Fibroblast of lung (primary cell): ENCODE results near the gene MEGF6. TPM values are rescaled to one million over a fixed set of nuclear protein-coding genes. Genes with fewer than 3 reads are reported as not detected.

Experiments
- DNase-seq, 2 donors: peaks; one replicate each; pipeline versions ENCODE4 v3.0.0 to v3.0.0-alpha.2; 2010; ENCODE audit warnings: low read depth in 2 of 2
- H2AFZ ChIP-seq: 2 replicates; pipeline ENCODE4 v1.5.1; 2012; ENCODE audit warnings: low read length, control low read depth, inconsistent platforms
- H3K27ac ChIP-seq: 2 replicates; pipeline ENCODE4 v1.5.1; 2011; ENCODE audit warnings: low read length, control low read depth; ENCODE audit not compliant: insufficient read depth
- H3K27me3 ChIP-seq: 2 replicates; pipeline ENCODE4 v1.5.1; 2011; ENCODE audit warnings: mild to moderate bottlenecking, low read length; ENCODE audit not compliant: control insufficient read depth, insufficient read depth
- H3K36me3 ChIP-seq: 2 replicates; pipeline ENCODE4 v1.5.1; 2011; ENCODE audit warnings: low read length; ENCODE audit not compliant: control insufficient read depth, insufficient read depth
- H3K4me1 ChIP-seq: 2 replicates; pipeline ENCODE4 v1.5.1; 2011; ENCODE audit warnings: low read length; ENCODE audit not compliant: control insufficient read depth, insufficient read depth; ENCODE audit errors: extremely low read depth
- H3K4me2 ChIP-seq: 2 replicates; pipeline ENCODE4 v1.5.1; 2011; ENCODE audit warnings: low read length, control low read depth; ENCODE audit not compliant: insufficient read depth; ENCODE audit errors: extremely low read depth
- H3K4me3 ChIP-seq, 4 experiments: fragments of 200-600 bp in 1 of 4; sonication (generic) in 1 of 4; replicated peaks in 1 of 4; 2 replicates each; pipeline ENCODE4 v1.5.1; 2011 to 2016; ENCODE audit warnings: low read length in 4 of 4, low read depth in 3 of 4, mild to moderate bottlenecking in 3 of 4, control low read depth in 2 of 4, inconsistent platforms in 1 of 4, mixed read lengths in 1 of 4; ENCODE audit not compliant: insufficient read depth in 1 of 4; ENCODE audit errors: control extremely low read depth in 1 of 4
- H3K79me2 ChIP-seq: 2 replicates; pipeline ENCODE4 v1.5.1; 2012; ENCODE audit warnings: mild to moderate bottlenecking, low read length, inconsistent platforms; ENCODE audit not compliant: control insufficient read depth, insufficient read depth
- H3K9ac ChIP-seq: 2 replicates; pipeline ENCODE4 v1.5.1; 2011; ENCODE audit warnings: mild to moderate bottlenecking, low read length, control low read depth; ENCODE audit not compliant: insufficient read depth
- H3K9me3 ChIP-seq: 2 replicates; pipeline ENCODE4 v1.5.1; 2012; ENCODE audit warnings: low read depth, low read length; ENCODE audit not compliant: control insufficient read depth, insufficient read depth
- H4K20me1 ChIP-seq: 2 replicates; pipeline ENCODE4 v1.5.1; 2011; ENCODE audit warnings: low read length; ENCODE audit not compliant: control insufficient read depth, insufficient read depth; ENCODE audit errors: extremely low read depth
- EZH2 ChIP-seq: IDR thresholded peaks from 2 replicates; pipeline ENCODE4 v1.5.1; 2012; ENCODE audit warnings: low read length, control low read depth, mild to moderate bottlenecking; ENCODE audit errors: missing control alignments
- polyA plus RNA-seq, 2 donors: library from polyadenylated mRNA; depleted of rRNA in 1 of 2; stranded (reverse) in 1 of 2; unstranded in 1 of 2; fragments of >200 nt; gene quantifications; 2 replicates each; pipeline ENCODE4 v1.2.1, GENCODE V29; 2011 to 2012; ENCODE audit warnings: missing spikeins in 1 of 2
- total RNA-seq: library from RNA; depleted of rRNA; stranded (reverse); fragments of >200 nt; gene quantifications from 2 replicates; pipeline ENCODE4 v1.2.1, GENCODE V29; 2014
- TF ChIP-seq, protein P1 (sequence below), 2 donors: IDR thresholded peaks in 1 of 2; conservative IDR thresholded peaks in 1 of 2; 1 replicate in 1 of 2; 2 replicates in 1 of 2; pipeline ENCODE4 v1.5.1; 2011 to 2012; ENCODE audit warnings: low read length in 2 of 2, control low read depth in 1 of 2, inconsistent platforms in 1 of 2, low read depth in 1 of 2, mild to moderate bottlenecking in 1 of 2

MEGF6 gene
- total and polyA plus RNA-seq, 2 donors (not counting 1 experiment from before 2014, with no cell fraction given), result 1.6 to 11.6 TPM

DNA sequence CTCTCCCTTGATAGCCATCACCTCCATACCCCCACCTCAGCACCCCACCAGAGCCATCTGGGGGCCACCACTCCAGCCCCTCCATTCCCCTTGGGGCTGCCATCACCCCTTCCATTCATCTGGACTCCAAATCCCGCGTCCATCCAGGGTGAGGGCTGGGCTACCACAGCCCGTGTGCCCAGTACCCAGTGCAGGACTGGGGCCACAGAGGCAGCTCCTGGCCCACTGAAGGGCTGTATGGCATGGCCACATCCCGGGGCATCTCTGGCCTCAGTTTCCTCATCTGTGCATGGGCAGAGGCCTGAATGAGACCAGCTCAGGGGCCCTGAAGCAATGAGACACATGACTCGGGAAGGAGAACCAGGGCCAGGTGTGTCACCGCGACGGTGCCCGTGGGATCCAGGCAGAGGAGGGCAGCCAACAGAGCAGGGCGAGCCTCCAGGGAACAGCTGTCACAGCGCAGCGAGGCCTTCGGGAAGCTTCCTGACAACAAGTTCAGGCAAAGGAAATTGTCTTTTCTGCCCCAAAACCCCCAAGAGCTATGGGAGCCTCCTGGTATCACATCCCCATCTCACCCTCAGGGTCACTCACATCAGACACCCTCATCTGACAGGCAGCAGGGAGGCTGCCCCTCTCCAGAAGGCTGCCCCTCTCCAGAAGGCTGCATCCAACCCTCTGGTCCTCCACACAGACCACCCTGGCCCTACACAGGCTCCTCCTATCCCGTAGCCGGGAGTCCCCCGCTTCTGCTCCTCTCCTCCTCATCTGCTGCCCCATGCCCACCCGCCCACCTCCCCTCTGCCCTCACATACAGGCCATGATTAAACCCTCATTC lies 76.3 kb downstream of the MEGF6 start:
- no peaks in the 10 kb centered on the region for H3K79me2 ChIP-seq
- no peaks in the 10 kb centered on the region for H3K36me3 ChIP-seq
- TF ChIP-seq, protein P1, sequence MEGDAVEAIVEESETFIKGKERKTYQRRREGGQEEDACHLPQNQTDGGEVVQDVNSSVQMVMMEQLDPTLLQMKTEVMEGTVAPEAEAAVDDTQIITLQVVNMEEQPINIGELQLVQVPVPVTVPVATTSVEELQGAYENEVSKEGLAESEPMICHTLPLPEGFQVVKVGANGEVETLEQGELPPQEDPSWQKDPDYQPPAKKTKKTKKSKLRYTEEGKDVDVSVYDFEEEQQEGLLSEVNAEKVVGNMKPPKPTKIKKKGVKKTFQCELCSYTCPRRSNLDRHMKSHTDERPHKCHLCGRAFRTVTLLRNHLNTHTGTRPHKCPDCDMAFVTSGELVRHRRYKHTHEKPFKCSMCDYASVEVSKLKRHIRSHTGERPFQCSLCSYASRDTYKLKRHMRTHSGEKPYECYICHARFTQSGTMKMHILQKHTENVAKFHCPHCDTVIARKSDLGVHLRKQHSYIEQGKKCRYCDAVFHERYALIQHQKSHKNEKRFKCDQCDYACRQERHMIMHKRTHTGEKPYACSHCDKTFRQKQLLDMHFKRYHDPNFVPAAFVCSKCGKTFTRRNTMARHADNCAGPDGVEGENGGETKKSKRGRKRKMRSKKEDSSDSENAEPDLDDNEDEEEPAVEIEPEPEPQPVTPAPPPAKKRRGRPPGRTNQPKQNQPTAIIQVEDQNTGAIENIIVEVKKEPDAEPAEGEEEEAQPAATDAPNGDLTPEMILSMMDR (conservative IDR thresholded peaks at IDR 0.05 in 1 of 2, IDR thresholded peaks at IDR 0.05 in 1 of 2; ENCODE audit: low read depth in 1 of 2, low read length in 2 of 2), result no peak
- TF ChIP-seq EZH2, result no peak
- H2AFZ ChIP-seq, result no peak overlapping the region
- no peaks in the 10 kb centered on the region for H3K27me3 ChIP-seq
- no peaks in the 10 kb centered on the region for H3K4me1 ChIP-seq
- H3K4me3 ChIP-seq, result no peak overlapping the region
- H3K4me2 ChIP-seq, result no peak overlapping the region
- no peaks in the 10 kb centered on the region for H4K20me1 ChIP-seq
- no peak overlapping the region for H3K27ac ChIP-seq
- no peak for DNase-seq
- H3K9me3 ChIP-seq, result no peaks in the 10 kb centered on the region
- no peak overlapping the region for H3K9ac ChIP-seq

DNA sequence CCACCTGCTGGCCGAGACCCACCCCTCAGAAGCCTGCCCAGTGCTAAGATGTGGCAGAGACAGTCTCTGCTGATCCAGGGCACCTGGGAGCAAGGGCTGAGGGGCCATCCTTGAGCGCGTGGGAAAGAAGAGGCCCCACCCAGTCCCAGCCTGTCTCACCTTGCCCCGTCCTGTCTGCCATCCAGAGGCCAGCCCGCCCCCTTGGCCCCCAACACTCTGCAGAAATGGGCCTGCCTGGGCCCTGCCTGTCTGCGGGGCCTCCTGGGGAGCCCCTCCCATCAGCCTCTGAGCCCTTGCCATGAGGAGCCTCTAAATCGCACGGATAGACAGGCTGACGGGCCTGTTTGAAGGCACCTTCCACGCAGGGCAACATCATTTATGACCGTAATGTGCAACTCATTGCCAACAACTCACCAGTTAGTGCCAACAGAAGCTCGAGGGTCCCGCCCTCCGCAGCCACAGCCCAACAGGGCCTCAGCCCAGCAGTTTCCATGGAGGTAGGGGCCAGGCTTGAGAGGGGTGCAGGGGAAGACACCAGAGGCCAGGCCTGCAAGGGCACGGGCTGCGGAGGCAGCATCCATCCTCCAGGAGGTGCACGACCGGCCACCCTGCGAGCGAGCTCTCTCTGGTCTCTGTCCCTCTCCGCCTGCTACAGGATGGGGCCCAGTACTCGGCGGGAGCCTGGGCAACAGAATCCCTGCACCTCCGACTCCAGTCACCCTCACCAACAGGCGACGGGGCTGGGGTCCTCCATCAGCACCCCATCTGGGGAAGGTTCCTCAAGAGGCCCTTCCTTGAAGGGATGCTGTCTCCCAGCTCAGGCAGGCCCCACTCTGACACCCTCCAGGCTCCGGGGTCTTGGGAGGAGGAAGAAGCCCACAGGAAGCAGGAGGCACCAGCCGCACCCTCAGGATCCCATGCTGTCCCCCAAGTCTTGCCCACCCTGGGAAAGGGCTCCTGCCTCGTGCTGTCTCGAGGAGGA lies 78.0 kb downstream of the MEGF6 start:
- Histone ChIP-seq H3K79me2 (no peaks in the 10 kb centered on the region), H4K20me1 (no peaks in the 10 kb centered on the region), H3K9ac (no peak overlapping the region), H3K9me3 (no peaks in the 10 kb centered on the region), H3K27ac (no peak overlapping the region), H3K4me2 (no peak overlapping the region), H3K4me3 (no peak overlapping the region), H3K4me1 (no peaks in the 10 kb centered on the region), H3K36me3 (no peaks in the 10 kb centered on the region), H3K27me3 (no peaks in the 10 kb centered on the region), H2AFZ (no peak overlapping the region)
- TF ChIP-seq, protein P1 (conservative IDR thresholded peaks at IDR 0.05 in 1 of 2, IDR thresholded peaks at IDR 0.05 in 1 of 2; ENCODE audit: low read depth in 1 of 2, low read length in 2 of 2), result no peak
- DNase-seq, result no peak

DNA sequence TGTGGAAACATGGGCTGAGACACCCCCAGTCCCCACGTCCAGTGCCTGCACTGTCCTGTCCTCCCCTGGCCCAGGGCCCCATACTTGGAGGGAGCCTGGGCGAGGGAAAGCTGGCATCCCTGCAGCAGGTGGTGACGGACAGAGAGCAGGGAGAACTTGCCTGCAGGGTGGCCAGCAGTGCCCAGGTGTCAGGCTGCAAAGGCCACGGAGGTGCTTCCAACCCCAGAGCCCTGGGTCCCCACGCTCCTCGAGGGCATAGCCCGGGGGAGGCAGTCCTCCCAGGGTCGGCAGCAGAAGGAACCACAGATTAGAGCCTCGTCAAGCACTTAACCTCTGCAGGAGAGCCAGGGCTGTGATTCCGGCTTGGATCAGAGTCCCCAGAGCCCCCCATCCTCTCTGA lies 79.4 kb downstream of the MEGF6 start:
- H3K9me3 ChIP-seq, result no peaks in the 10 kb centered on the region
- no peak overlapping the region for H3K9ac ChIP-seq
- H4K20me1 ChIP-seq, result no peaks in the 10 kb centered on the region
- no peaks in the 10 kb centered on the region for H3K4me1 ChIP-seq
- no peak overlapping the region for H3K27ac ChIP-seq
- no peak overlapping the region for H3K4me2 ChIP-seq
- H2AFZ ChIP-seq, result no peak overlapping the region
- no peaks in the 10 kb centered on the region for H3K79me2 ChIP-seq
- no peak overlapping the region for H3K4me3 ChIP-seq
- no peak for DNase-seq
- no peaks in the 10 kb centered on the region for H3K27me3 ChIP-seq
- TF ChIP-seq, protein P1 (conservative IDR thresholded peaks at IDR 0.05 in 1 of 2, IDR thresholded peaks at IDR 0.05 in 1 of 2; ENCODE audit: low read depth in 1 of 2, low read length in 2 of 2), result no peak
- no peak for TF ChIP-seq EZH2
- H3K36me3 ChIP-seq, result no peaks in the 10 kb centered on the region
